ENCODE results near the gene PER3.

Gene PER3

GRCh38 chr1:7857000-7857399 lies 72.9 kb downstream of the PER3 start:
- no peaks in the 10 kb centered on the region for H3F3A ChIP-seq (ENCODE audit: control insufficient read depth, insufficient read depth)
- H4K20me1 ChIP-seq (ENCODE audit: control insufficient read depth, insufficient read depth, low read depth, low read length) = no peaks in the 10 kb centered on the region
- no peaks in the 10 kb centered on the region for H3K79me2 ChIP-seq (ENCODE audit: control insufficient read depth, low read length)
- H3K9me3 ChIP-seq (ENCODE audit: control insufficient read depth, insufficient read depth, low read length) = no peaks in the 10 kb centered on the region
- H3K4me1 ChIP-seq (ENCODE audit: control insufficient read depth, low read length) = peaks cover 8% of the 10 kb centered on the region
- no peaks in the 10 kb centered on the region for H3K27me3 ChIP-seq (ENCODE audit: control insufficient read depth, low read length)
- no peak overlapping the region for H3K4me3 ChIP-seq (ENCODE audit: low read length)
- H3K4me2 ChIP-seq (ENCODE audit: low read length) = no peak overlapping the region
- H3K36me3 ChIP-seq (ENCODE audit: control insufficient read depth, low read length) = no peaks in the 10 kb centered on the region
- TF ChIP-seq EZH2phosphoT487 (IDR thresholded peaks at IDR 0.05; ENCODE audit: borderline replicate concordance, low read length) (no peak), CTCF (IDR thresholded peaks at IDR 0.05; ENCODE audit: low read depth, low read length, poor library complexity, severe bottlenecking) (no peak)
- H3K27ac ChIP-seq (ENCODE audit: low read depth, low read length) = no peak overlapping the region
- no peaks in the 10 kb centered on the region for H3K9me2 ChIP-seq (replicated peaks; ENCODE audit: control insufficient read depth, low read length)

- TF ChIP-seq CTCF (IDR thresholded peaks at IDR 0.05; ENCODE audit: low read depth, low read length, poor library complexity, severe bottlenecking) (no peak), EZH2phosphoT487 (IDR thresholded peaks at IDR 0.05; ENCODE audit: borderline replicate concordance, low read length) (no peak)
- no peak overlapping the region for H3K4me3 ChIP-seq (ENCODE audit: low read length)
- H3K27ac ChIP-seq (ENCODE audit: low read depth, low read length) = no peak overlapping the region
- H3K79me2 ChIP-seq (ENCODE audit: control insufficient read depth, low read length) = no peaks in the 10 kb centered on the region
- H3K27me3 ChIP-seq (ENCODE audit: control insufficient read depth, low read length) = no peaks in the 10 kb centered on the region
- H3K4me1 ChIP-seq (ENCODE audit: control insufficient read depth, low read length) = peaks cover 8% of the 10 kb centered on the region
- H3F3A ChIP-seq (ENCODE audit: control insufficient read depth, insufficient read depth) = no peaks in the 10 kb centered on the region
- no peaks in the 10 kb centered on the region for H3K9me3 ChIP-seq (ENCODE audit: control insufficient read depth, insufficient read depth, low read length)
- H3K9me2 ChIP-seq (replicated peaks; ENCODE audit: control insufficient read depth, low read length) = no peaks in the 10 kb centered on the region
- H3K4me2 ChIP-seq (ENCODE audit: low read length) = no peak overlapping the region
- no peaks in the 10 kb centered on the region for H4K20me1 ChIP-seq (ENCODE audit: control insufficient read depth, insufficient read depth, low read depth, low read length)
- H3K36me3 ChIP-seq (ENCODE audit: control insufficient read depth, low read length) = no peaks in the 10 kb centered on the region
Measured at GRCh38 chr1:7857985-7858384, 73.9 kb downstream of the PER3 start.

GRCh38 chr1:7859406-7859805 lies 75.3 kb downstream of the PER3 start:
- Histone ChIP-seq H3K79me2 (ENCODE audit: control insufficient read depth, low read length) (no peaks in the 10 kb centered on the region), H3K27ac (ENCODE audit: low read depth, low read length) (no peak overlapping the region), H3K27me3 (ENCODE audit: control insufficient read depth, low read length) (no peaks in the 10 kb centered on the region), H3K9me3 (ENCODE audit: control insufficient read depth, insufficient read depth, low read length) (no peaks in the 10 kb centered on the region), H3K9me2 (replicated peaks; ENCODE audit: control insufficient read depth, low read length) (no peaks in the 10 kb centered on the region), H3K4me2 (ENCODE audit: low read length) (no peak overlapping the region), H3K4me1 (ENCODE audit: control insufficient read depth, low read length) (peaks cover 8% of the 10 kb centered on the region), H3K36me3 (ENCODE audit: control insufficient read depth, low read length) (no peaks in the 10 kb centered on the region), H3K4me3 (ENCODE audit: low read length) (no peak overlapping the region), H3F3A (ENCODE audit: control insufficient read depth, insufficient read depth) (no peaks in the 10 kb centered on the region), H4K20me1 (ENCODE audit: control insufficient read depth, insufficient read depth, low read depth, low read length) (no peaks in the 10 kb centered on the region)
- TF ChIP-seq CTCF (IDR thresholded peaks at IDR 0.05; ENCODE audit: low read depth, low read length, poor library complexity, severe bottlenecking) (no peak), EZH2phosphoT487 (IDR thresholded peaks at IDR 0.05; ENCODE audit: borderline replicate concordance, low read length) (no peak)

- H3K9me2 ChIP-seq (replicated peaks; ENCODE audit: control insufficient read depth, low read length) = no peaks in the 10 kb centered on the region
- no peak overlapping the region for H3K4me2 ChIP-seq (ENCODE audit: low read length)
- H3K4me1 ChIP-seq (ENCODE audit: control insufficient read depth, low read length) = peaks cover 8% of the 10 kb centered on the region
- H3K27me3 ChIP-seq (ENCODE audit: control insufficient read depth, low read length) = no peaks in the 10 kb centered on the region
- H3K79me2 ChIP-seq (ENCODE audit: control insufficient read depth, low read length) = no peaks in the 10 kb centered on the region
- no peaks in the 10 kb centered on the region for H4K20me1 ChIP-seq (ENCODE audit: control insufficient read depth, insufficient read depth, low read depth, low read length)
- no peak overlapping the region for H3K4me3 ChIP-seq (ENCODE audit: low read length)
- TF ChIP-seq EZH2phosphoT487 (IDR thresholded peaks at IDR 0.05; ENCODE audit: borderline replicate concordance, low read length) (no peak), CTCF (IDR thresholded peaks at IDR 0.05; ENCODE audit: low read depth, low read length, poor library complexity, severe bottlenecking) (no peak)
- no peaks in the 10 kb centered on the region for H3K36me3 ChIP-seq (ENCODE audit: control insufficient read depth, low read length)
- H3K27ac ChIP-seq (ENCODE audit: low read depth, low read length) = no peak overlapping the region
- H3F3A ChIP-seq (ENCODE audit: control insufficient read depth, insufficient read depth) = no peaks in the 10 kb centered on the region
- no peaks in the 10 kb centered on the region for H3K9me3 ChIP-seq (ENCODE audit: control insufficient read depth, insufficient read depth, low read length)
Measured at GRCh38 chr1:7860130-7860529, 76.0 kb downstream of the PER3 start.

Data from DOHH2 (cell line).